Measurements from ENCODE around the gene BLCAP. TPM values are rescaled to one million over a fixed set of nuclear protein-coding genes. Genes with fewer than 3 reads are reported as not detected.

Gene BLCAP
- total RNA-seq, 1 experiment from 2014 or later, result 54.3 TPM

DNA sequence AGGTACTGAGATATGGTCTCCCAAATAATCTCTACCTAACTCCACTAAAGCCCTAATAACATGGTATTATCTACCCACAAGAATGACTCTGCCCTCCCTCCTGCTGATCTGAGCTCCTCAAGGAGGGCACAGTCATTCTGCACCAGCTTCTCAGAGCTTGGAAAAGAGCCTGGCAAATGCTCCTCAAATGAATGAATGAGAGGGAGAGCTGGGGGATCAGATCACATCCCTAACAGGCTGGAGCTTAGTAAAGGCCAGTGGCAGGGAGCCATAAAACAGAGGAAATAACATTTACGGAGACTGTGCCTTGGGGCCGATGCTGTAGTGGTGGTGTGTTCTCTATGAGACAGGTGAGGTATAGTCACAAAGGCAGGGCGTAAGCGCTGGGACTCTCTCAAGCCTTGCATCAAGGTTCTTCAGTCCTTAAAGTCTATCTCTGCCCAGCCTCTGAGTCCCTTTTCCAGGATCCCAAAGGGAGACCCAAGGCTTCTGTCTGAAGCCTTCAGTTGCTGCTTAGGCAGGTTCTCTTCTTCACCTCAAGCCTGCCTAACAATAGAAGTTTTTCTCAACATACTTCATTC, 13.8 kb downstream of the BLCAP start:
- H2BK15ac ChIP-seq (ENCODE audit: low read depth, low read length), result no peak overlapping the region
- no peak overlapping the region for H3K4ac ChIP-seq (ENCODE audit: low read depth, low read length)
- H3K36me3 Mint-ChIP-seq (ENCODE audit: insufficient read depth in 1 of 3, low read depth in 3 of 3), result peaks cover 20 to 63% (median 28%) of the 10 kb centered on the region in 3 experiments
- no peak overlapping the region for H3K4me3 Mint-ChIP-seq
- H3K23me2 ChIP-seq (ENCODE audit: insufficient read length, low read depth, low read length, poor library complexity, severe bottlenecking), result no peaks in the 10 kb centered on the region
- no peak overlapping the region for H3K56ac ChIP-seq (ENCODE audit: insufficient read length, low read depth, low read length)
- H4K5ac ChIP-seq (ENCODE audit: insufficient read length, low read depth, low read length), result no peak overlapping the region
- no peak overlapping the region for H3K27ac Mint-ChIP-seq
- TF ChIP-seq, protein P1, sequence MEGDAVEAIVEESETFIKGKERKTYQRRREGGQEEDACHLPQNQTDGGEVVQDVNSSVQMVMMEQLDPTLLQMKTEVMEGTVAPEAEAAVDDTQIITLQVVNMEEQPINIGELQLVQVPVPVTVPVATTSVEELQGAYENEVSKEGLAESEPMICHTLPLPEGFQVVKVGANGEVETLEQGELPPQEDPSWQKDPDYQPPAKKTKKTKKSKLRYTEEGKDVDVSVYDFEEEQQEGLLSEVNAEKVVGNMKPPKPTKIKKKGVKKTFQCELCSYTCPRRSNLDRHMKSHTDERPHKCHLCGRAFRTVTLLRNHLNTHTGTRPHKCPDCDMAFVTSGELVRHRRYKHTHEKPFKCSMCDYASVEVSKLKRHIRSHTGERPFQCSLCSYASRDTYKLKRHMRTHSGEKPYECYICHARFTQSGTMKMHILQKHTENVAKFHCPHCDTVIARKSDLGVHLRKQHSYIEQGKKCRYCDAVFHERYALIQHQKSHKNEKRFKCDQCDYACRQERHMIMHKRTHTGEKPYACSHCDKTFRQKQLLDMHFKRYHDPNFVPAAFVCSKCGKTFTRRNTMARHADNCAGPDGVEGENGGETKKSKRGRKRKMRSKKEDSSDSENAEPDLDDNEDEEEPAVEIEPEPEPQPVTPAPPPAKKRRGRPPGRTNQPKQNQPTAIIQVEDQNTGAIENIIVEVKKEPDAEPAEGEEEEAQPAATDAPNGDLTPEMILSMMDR (conservative IDR thresholded peaks at IDR 0.05), result no peak
- peaks cover 4% of the 10 kb centered on the region; the same call in 1 of the 2 replicates for H3K4me1 ChIP-seq (ENCODE audit: insufficient read depth, low read length)
- H2BK12ac ChIP-seq (ENCODE audit: insufficient read length, low read depth, low read length), result no peak overlapping the region
- H4K20me1 ChIP-seq (ENCODE audit: control insufficient read depth, insufficient read depth, insufficient read length), result no peaks in the 10 kb centered on the region
- H2BK20ac ChIP-seq (ENCODE audit: low read depth, low read length, poor library complexity, severe bottlenecking), result no peak overlapping the region
- no peak overlapping the region for H4K8ac ChIP-seq (replicated peaks; ENCODE audit: insufficient read length, low read depth, low read length)
- peaks cover 32% of the 10 kb centered on the region in 2 experiments for H3K4me1 Mint-ChIP-seq
- peaks cover 3% of the 10 kb centered on the region; the same call in 1 of the 2 replicates for H3K79me2 ChIP-seq (ENCODE audit: insufficient read depth, low read length)
- no peaks in the 10 kb centered on the region for H3K27me3 Mint-ChIP-seq (ENCODE audit: low read depth)
- no peak overlapping the region for H3K9ac ChIP-seq (ENCODE audit: extremely low read depth, insufficient read length, low read length)
- H3K9me3 ChIP-seq (ENCODE audit: control insufficient read depth, low read depth, low read length), result no peaks in the 10 kb centered on the region
- H3K4me2 ChIP-seq (ENCODE audit: insufficient read depth, insufficient read length, low read length), result no peak overlapping the region
- no peaks in the 10 kb centered on the region for H3K9me3 Mint-ChIP-seq
- no peak overlapping the region for H3K27ac ChIP-seq (ENCODE audit: insufficient read length, low read depth, low read length)
- DNase-seq, result no peak
- no peak overlapping the region for H2AFZ ChIP-seq (ENCODE audit: low read length)
- H3T11ph ChIP-seq (ENCODE audit: low read length), result no peak overlapping the region
- peaks cover 4% of the 10 kb centered on the region for H3K79me1 ChIP-seq (ENCODE audit: insufficient read depth, low read depth, low read length, poor library complexity, severe bottlenecking)
- H2BK120ac ChIP-seq (ENCODE audit: low read depth, low read length, poor library complexity, severe bottlenecking), result no peak overlapping the region
- WGBS (ENCODE audit: extremely low coverage, insufficient read length, low lambda C conversion rate), result no CpG with 5 or more reads among the region's 4 CpGs
- H3K23ac ChIP-seq (ENCODE audit: insufficient read length, low read depth, low read length), result no peak overlapping the region
- no peaks in the 10 kb centered on the region for H3K27me3 ChIP-seq (ENCODE audit: insufficient read depth, low read length)
- no peak overlapping the region for H4K91ac ChIP-seq (ENCODE audit: insufficient read length, low read depth, low read length)
- no peak overlapping the region for H3K18ac ChIP-seq (ENCODE audit: insufficient read length, low read depth, low read length)
- H2AK5ac ChIP-seq (ENCODE audit: insufficient read length, low read length), result no peak overlapping the region
- no peak overlapping the region for H2BK5ac ChIP-seq (ENCODE audit: insufficient read length, low read length)
- H3K14ac ChIP-seq (ENCODE audit: insufficient read depth, low read length), result no peak overlapping the region
